D721Med (cell line): ENCODE results near the gene P2RY11.

Experiments used
- DNase-seq: peaks from one replicate; pipeline ENCODE4 v3.0.0; 2011; ENCODE audit warnings: low spot score; ENCODE audit not compliant: insufficient read length
- FAIRE-seq: peaks from 2 replicates; lab custom pipeline; 2011; peaks lifted over from hg19 to GRCh38; lab: Jason Lieb, UNC
- TF ChIP-seq, protein P1 (sequence below): IDR thresholded peaks from 2 replicates; pipeline ENCODE4 v1.5.1; 2012; ENCODE audit warnings: mild to moderate bottlenecking, control low read depth; ENCODE audit not compliant: insufficient read depth; ENCODE audit errors: missing control alignments

The P2RY11 gene

DNA sequence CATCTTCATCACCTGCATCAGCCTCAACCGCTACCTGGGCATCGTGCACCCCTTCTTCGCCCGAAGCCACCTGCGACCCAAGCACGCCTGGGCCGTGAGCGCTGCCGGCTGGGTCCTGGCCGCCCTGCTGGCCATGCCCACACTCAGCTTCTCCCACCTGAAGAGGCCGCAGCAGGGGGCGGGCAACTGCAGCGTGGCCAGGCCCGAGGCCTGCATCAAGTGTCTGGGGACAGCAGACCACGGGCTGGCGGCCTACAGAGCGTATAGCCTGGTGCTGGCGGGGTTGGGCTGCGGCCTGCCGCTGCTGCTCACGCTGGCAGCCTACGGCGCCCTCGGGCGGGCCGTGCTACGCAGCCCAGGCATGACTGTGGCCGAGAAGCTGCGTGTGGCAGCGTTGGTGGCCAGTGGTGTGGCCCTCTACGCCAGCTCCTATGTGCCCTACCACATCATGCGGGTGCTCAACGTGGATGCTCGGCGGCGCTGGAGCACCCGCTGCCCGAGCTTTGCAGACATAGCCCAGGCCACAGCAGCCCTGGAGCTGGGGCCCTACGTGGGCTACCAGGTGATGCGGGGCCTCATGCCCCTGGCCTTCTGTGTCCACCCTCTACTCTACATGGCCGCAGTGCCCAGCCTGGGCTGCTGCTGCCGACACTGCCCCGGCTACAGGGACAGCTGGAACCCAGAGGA lies 2.6 kb downstream of the P2RY11 start:
- DNase-seq (peak; percentile 6), FAIRE-seq (no peak)
- TF ChIP-seq, protein P1, sequence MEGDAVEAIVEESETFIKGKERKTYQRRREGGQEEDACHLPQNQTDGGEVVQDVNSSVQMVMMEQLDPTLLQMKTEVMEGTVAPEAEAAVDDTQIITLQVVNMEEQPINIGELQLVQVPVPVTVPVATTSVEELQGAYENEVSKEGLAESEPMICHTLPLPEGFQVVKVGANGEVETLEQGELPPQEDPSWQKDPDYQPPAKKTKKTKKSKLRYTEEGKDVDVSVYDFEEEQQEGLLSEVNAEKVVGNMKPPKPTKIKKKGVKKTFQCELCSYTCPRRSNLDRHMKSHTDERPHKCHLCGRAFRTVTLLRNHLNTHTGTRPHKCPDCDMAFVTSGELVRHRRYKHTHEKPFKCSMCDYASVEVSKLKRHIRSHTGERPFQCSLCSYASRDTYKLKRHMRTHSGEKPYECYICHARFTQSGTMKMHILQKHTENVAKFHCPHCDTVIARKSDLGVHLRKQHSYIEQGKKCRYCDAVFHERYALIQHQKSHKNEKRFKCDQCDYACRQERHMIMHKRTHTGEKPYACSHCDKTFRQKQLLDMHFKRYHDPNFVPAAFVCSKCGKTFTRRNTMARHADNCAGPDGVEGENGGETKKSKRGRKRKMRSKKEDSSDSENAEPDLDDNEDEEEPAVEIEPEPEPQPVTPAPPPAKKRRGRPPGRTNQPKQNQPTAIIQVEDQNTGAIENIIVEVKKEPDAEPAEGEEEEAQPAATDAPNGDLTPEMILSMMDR: no peak

DNA sequence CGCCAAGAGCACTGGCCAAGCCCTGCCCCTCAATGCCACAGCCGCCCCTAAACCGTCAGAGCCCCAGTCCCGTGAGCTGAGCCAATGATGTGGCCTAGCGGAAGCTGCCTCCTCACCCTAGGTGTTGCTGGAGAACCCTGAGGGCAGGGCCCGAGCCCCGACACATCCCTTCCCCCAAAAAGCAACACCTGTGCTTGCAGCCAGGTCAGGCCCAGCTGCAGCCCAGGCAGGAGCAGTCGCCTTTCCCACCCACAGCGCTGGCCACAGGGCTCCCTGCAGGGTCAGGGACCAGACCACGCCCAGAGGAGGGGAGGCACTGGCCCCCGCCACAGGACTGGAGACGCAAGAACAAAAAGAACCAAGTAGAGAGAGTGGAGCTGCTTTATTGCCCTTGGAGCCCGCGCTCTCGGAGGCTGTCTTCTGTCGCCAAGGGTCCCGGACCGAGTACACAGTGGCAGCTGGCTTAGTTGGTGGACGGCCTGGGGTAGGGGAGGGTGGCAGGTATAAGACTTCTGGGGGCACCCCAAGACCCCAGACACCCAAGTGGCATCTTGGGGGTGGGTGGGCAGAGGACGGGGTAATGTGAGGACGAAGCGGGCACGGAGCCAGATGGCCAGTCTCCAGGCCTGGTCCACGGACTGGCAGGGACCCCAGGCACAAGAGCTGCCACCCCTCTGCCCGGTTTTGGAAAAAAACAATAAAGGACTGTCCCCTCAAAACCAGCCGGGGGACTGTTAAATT lies 3.3 kb downstream of the P2RY11 start:
- TF ChIP-seq, protein P1: no peak
- peak; percentile 4 for DNase-seq
- no peak for FAIRE-seq

DNA sequence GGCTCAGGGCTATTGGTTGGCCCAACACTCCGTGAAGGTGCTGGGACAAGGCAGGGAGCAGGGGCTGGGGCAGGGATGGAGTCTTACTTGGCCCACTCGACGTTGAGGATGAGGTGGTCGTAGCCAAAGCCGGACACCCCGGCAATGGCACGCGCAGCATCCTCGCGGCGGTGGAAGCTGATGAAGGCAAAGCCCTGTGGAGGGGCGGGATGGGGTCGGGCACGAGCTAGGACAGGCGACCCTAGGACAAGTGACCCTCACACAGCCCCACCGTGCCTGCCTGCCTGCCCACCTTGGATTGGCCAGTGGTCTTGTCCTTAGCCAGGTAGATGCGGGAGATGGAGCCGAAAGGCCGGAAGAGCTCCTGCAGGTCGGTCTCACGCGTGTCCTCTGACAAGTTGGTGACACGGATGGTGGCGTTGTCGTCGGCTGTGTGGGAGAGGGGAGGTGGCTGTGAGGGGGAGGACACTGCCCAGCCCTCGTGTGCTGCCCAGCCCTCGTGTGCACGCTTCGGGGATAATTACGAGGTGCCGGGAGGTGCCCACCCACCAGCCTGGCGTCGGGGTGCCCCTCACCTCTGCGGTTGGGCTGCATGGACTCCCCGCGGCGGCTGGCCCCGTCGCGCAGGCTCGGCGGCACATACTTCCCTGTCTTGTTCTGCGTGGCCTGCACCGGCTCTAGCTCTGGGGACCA lies 4.0 kb downstream of the P2RY11 start:
- FAIRE-seq: no peak
- TF ChIP-seq, protein P1: no peak
- peak; percentile 1 for DNase-seq

DNA sequence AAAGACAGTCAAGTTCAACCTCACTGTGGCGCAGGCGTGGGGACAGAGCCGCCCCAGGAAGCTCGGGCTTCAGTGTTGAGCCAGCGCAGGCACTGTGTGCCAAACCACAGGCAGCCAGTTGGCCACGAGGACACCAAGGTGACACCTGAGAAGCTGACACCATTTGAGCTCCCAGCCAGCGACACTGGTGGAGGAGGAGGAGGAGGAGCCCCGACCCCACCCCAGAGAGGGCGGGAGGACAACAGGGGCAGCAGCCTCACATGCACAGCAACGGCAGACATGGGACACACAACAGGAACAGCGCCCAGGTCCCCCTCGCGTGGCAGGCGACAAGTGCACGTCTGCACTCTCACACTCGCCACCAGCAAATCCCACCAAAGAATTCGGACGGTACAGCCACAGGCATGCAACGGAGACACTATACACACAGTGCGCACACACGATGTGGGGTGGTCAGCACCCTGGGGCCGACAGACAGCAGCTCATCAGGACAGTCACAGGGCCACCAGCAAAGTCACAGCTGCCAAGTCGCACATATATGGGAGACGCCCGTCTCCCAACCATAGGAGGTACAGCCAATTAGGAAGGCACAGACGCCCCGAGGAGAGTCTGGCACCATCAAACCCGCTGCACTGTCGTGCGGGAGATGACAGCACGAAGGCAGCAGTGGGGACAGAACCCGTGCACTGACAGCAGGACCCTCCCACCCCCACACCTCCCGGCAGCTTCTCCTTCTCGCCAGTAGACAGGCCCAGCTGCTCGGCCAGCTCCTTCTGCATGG lies 4.8 kb downstream of the P2RY11 start:
- FAIRE-seq (no peak), DNase-seq (peak; percentile 3)
- TF ChIP-seq, protein P1: no peak

DNA sequence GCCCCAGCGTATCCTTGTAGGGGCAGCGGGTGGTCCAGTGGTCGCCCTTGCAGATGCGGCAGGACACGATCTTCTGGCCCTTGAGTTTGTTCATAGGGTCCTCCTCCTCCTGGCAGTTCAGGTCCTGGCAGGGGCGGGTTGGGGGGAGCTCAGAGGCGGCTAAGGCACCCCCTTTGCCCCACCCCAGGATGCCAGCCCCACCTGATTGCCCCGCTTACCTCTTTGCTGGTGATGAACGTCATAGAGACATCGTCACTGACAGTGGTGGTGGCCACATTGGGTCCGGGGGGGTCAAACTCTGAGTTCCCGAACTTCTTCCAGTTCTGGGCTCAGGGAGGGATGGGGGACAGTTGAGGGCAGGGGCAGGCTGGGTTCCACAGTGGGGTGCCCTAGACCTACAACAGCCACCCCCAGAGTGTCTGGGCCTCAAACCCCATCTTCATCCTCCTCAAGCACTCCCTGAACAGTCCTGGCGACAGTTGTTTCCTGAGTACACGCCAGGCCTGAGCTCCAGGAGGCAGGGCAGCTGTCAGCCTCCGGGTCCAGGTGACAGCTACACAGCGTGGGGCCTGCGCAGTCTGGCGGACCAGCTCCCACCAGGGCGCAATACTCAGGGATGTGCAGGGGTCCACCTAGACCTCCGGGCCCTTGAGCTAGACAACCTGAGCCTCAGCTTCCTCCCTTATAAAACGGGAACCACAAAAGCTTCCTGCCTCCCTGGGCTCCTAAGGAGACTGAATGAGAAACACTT lies 5.5 kb downstream of the P2RY11 start:
- no peak for DNase-seq
- no peak for FAIRE-seq
- TF ChIP-seq, protein P1: no peak

DNA sequence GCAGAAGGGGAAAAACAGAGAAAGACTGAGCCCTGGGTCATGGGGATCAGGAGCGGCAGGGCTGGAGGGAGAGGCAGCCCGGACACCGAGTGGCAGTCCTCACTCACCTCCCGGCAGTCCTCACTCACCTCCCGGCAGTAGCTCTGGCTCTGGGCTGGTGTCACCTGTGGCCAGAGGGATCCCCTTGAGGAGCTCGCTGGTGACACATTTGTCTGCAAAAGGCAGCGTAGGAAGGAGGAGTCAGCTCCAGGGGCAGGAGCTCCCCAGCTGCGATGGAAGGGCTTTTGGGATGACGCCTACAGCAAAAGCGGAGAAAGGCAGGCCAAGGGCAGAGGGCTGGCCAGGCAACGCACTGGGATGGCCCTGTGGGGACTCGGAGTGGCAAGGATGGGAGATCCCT lies 7.5 kb downstream of the P2RY11 start:
- FAIRE-seq: no peak
- no peak for DNase-seq

More for the DNA sequence above, 7.5 kb downstream of the P2RY11 start:
- TF ChIP-seq, protein P1: no peak
